Panc1 (cell line): ENCODE data around the gene RGMA. TPM values are rescaled to one million over a fixed set of nuclear protein-coding genes. Genes with fewer than 3 reads are reported as not detected.

Experiments
- ATAC-seq: fragments of 200-7000 bp; cut with Tn5 transposase; 2 replicates; pipeline ENCODE4 v1.9.1; 2020; ENCODE audit warnings: mild to moderate bottlenecking, moderate library complexity
- BruUV-seq: library from RNA; stranded (reverse); fragments of 400-500 nt; replicated peaks from 2 replicates; lab custom pipeline; 2021; lab: Mats Ljungman, UMichigan
- CTCF ChIA-PET: fragments of 300-600 bp; sonication (Branson Sonifier 250); formaldehyde crosslinking; loops from one replicate; lab custom pipeline; 2022; ENCODE audit warnings: antibody characterized with exemption; lab: Charles Lee
- POLR2A ChIA-PET: fragments of 300-600 bp; sonication (Branson Sonifier 250); formaldehyde crosslinking; loops from one replicate; lab custom pipeline; 2022; ENCODE audit warnings: antibody characterized with exemption; lab: Charles Lee
- DNase-seq: peaks from one replicate; pipeline ENCODE4 v3.0.0-alpha.2; 2010; ENCODE audit warnings: low read depth, low spot score
- H3K27ac ChIP-seq: 2 replicates; pipeline ENCODE4 v1.5.1; 2011; ENCODE audit warnings: mild to moderate bottlenecking, low read length, inconsistent platforms
- H3K27me3 ChIP-seq: fragments of 200-500 bp; sonication (Bioruptor generic); 2 replicates; pipeline ENCODE4 v1.6.0; 2014; ENCODE audit warnings: low read length, inconsistent platforms; ENCODE audit not compliant: control insufficient read depth, insufficient read depth
- H3K36me3 ChIP-seq: fragments of 200-500 bp; sonication (Bioruptor generic); 2 replicates; pipeline ENCODE4 v1.5.1; 2014; ENCODE audit warnings: inconsistent platforms, mild to moderate bottlenecking, low read length, moderate library complexity; ENCODE audit not compliant: control insufficient read depth, insufficient read depth
- H3K4me1 ChIP-seq: 2 replicates; pipeline ENCODE4 v1.5.1; 2011; ENCODE audit warnings: inconsistent platforms, mild to moderate bottlenecking, low read length, moderate library complexity; ENCODE audit not compliant: control insufficient read depth, insufficient read depth
- H3K4me3 ChIP-seq, 2 experiments: 2 replicates each; pipeline ENCODE4 v1.5.1; 2011 to 2012; ENCODE audit warnings: low read depth in 2 of 2, low read length in 2 of 2, mild to moderate bottlenecking in 2 of 2, inconsistent platforms in 1 of 2, moderate library complexity in 1 of 2
- H3K9me3 ChIP-seq: fragments of 200-500 bp; sonication (Bioruptor generic); 2 replicates; pipeline ENCODE4 v1.5.1; 2014; ENCODE audit warnings: low read depth, mild to moderate bottlenecking, inconsistent platforms, low read length, moderate library complexity; ENCODE audit not compliant: control insufficient read depth, insufficient read depth
- CTCF ChIP-seq: fragments of 450-650 bp; IDR thresholded peaks from 2 replicates; pipeline ENCODE4 v1.5.1; 2017; ENCODE audit warnings: mild to moderate bottlenecking
- POLR2AphosphoS5 ChIP-seq: IDR thresholded peaks from 2 replicates; pipeline ENCODE4 v1.6.1; 2012; ENCODE audit warnings: mild to moderate bottlenecking, low read depth, low read length, moderate library complexity
- SIN3A ChIP-seq: IDR thresholded peaks from 2 replicates; pipeline ENCODE4 v1.6.1; 2012; ENCODE audit warnings: low read depth, mild to moderate bottlenecking, low read length, moderate library complexity, borderline replicate concordance; ENCODE audit not compliant: insufficient read depth
- TCF7L2 ChIP-seq: IDR thresholded peaks from 2 replicates; pipeline ENCODE4 v1.6.1; 2011; ENCODE audit warnings: mild to moderate bottlenecking, low read depth, low read length, inconsistent platforms
- in situ Hi-C: cut with HindIII; loops from 2 replicates; pipeline ENCODE4 v1.10.0; 2016; ENCODE audit warnings: low sequenced_read_pairs, low pct_unique_long_range_greater_than_20kb
- intact Hi-C: fragments of 100-400 bp; cut with micrococcal nuclease; formaldehyde crosslinking; loops from one replicate; pipeline ENCODE4 v1.10.0; 2022; ENCODE audit not compliant: unreplicated experiment
- total RNA-seq: library from RNA; stranded (reverse); gene quantifications from one replicate; pipeline ENCODE4 v1.2.1, GENCODE V29; 2021; ENCODE audit not compliant: unreplicated experiment
- TF ChIP-seq, protein P1 (sequence below), 2 experiments: IDR thresholded peaks; 2 replicates each; pipeline ENCODE4 v1.6.1; 2011 to 2012; ENCODE audit warnings: low read depth in 2 of 2, control low read depth in 1 of 2, low read length in 1 of 2, mild to moderate bottlenecking in 1 of 2, moderate library complexity in 1 of 2; ENCODE audit not compliant: insufficient read depth in 1 of 2

The RGMA gene
- total RNA-seq, 1 experiment from 2014 or later, result 0.62 TPM

DNA sequence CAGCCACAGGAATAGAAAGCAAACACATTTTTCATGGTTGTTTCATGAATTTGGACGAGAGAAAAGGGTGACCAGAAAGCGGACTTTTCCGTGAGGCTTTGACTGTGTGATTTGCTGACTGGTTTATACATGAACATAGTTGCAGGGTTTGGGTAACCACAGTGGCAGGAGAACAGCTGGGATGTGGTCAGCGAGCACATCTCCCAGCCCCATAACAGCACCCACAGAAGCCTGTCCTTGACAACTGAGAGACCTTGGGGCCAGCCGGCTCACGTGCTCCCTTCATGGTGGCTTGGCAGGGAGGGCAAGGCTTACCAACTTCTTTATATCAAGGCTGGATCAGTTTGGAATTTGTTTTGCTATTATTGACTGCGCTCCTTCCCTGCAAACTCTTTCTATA is 13.2 kb upstream of the RGMA start:
- in situ Hi-C loops (no loop called here), intact Hi-C loops (no loop called here)
- no peak overlapping the region for H3K4me3 ChIP-seq
- ATAC-seq (no peak), DNase-seq (no peak)
- no peaks in the 10 kb centered on the region for H3K9me3 ChIP-seq
- CTCF ChIA-PET, result no interaction called here
- H3K27me3 ChIP-seq, result no peaks in the 10 kb centered on the region
- H3K36me3 ChIP-seq, result no peaks in the 10 kb centered on the region
- POLR2A ChIA-PET, result no interaction called here
- no peak for TF ChIP-seq TCF7L2
- TF ChIP-seq, protein P1, sequence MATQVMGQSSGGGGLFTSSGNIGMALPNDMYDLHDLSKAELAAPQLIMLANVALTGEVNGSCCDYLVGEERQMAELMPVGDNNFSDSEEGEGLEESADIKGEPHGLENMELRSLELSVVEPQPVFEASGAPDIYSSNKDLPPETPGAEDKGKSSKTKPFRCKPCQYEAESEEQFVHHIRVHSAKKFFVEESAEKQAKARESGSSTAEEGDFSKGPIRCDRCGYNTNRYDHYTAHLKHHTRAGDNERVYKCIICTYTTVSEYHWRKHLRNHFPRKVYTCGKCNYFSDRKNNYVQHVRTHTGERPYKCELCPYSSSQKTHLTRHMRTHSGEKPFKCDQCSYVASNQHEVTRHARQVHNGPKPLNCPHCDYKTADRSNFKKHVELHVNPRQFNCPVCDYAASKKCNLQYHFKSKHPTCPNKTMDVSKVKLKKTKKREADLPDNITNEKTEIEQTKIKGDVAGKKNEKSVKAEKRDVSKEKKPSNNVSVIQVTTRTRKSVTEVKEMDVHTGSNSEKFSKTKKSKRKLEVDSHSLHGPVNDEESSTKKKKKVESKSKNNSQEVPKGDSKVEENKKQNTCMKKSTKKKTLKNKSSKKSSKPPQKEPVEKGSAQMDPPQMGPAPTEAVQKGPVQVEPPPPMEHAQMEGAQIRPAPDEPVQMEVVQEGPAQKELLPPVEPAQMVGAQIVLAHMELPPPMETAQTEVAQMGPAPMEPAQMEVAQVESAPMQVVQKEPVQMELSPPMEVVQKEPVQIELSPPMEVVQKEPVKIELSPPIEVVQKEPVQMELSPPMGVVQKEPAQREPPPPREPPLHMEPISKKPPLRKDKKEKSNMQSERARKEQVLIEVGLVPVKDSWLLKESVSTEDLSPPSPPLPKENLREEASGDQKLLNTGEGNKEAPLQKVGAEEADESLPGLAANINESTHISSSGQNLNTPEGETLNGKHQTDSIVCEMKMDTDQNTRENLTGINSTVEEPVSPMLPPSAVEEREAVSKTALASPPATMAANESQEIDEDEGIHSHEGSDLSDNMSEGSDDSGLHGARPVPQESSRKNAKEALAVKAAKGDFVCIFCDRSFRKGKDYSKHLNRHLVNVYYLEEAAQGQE (IDR thresholded peaks at IDR 0.05; ENCODE audit: insufficient read depth in 1 of 2, low read depth in 2 of 2, low read length in 1 of 2), result no peak
- TF ChIP-seq SIN3A, result no peak
- no peak for TF ChIP-seq CTCF
- TF ChIP-seq POLR2AphosphoS5, result no peak
- H3K27ac ChIP-seq, result no peak overlapping the region
- no TSS peak for BruUV-seq
- no peaks in the 10 kb centered on the region for H3K4me1 ChIP-seq

GRCh38 chr15:93093765-93094164 is 4.8 kb upstream of the RGMA start:
- BruUV-seq, result no TSS peak
- Histone ChIP-seq H3K4me1 (no peaks in the 10 kb centered on the region; the same call in 1 of the 2 replicates), H3K27ac (no peak overlapping the region), H3K9me3 (no peaks in the 10 kb centered on the region), H3K36me3 (no peaks in the 10 kb centered on the region), H3K4me3 (no peak overlapping the region), H3K27me3 (peaks cover 17% of the 10 kb centered on the region)
- in situ Hi-C loops (no loop called here), intact Hi-C loops (no loop called here)
- TF ChIP-seq POLR2AphosphoS5, result no peak
- TF ChIP-seq, protein P1 (IDR thresholded peaks at IDR 0.05; ENCODE audit: insufficient read depth in 1 of 2, low read depth in 2 of 2, low read length in 1 of 2), result no peak
- TF ChIP-seq SIN3A, result no peak
- no peak for TF ChIP-seq CTCF
- no peak for TF ChIP-seq TCF7L2
- ATAC-seq (no peak), DNase-seq (no peak)
- CTCF ChIA-PET, result no interaction called here
- POLR2A ChIA-PET, result no interaction called here
